HG02981 (cell line): ENCODE data around the gene C1orf232.

Experiments
- ATAC-seq: cut with Tn5 transposase; IDR thresholded peaks from one replicate; pipeline ENCODE4 v1.9.1; 2021; ENCODE audit warnings: mild to moderate bottlenecking, moderate library complexity; ENCODE audit not compliant: unreplicated experiment

Gene C1orf232

DNA sequence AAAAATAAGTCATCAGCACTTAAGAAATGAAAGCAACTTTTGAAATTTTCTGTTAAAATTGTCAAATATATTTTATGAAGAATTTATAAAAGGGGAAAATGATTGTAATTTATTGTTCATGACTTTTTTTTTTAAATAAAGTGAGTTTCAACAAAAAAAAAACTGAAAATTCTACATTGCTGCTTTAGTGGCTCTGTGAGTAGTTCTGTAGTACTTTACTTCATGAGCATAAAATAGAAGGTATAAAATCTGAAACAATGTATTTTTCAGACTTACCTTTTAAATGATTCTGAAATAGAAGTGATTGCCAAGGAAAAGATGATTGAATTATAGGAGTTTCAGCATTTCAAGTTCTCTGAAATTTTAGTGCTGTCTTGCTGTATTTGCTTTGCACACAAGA, 43.4 kb downstream of the C1orf232 start:
- no peak for ATAC-seq

DNA sequence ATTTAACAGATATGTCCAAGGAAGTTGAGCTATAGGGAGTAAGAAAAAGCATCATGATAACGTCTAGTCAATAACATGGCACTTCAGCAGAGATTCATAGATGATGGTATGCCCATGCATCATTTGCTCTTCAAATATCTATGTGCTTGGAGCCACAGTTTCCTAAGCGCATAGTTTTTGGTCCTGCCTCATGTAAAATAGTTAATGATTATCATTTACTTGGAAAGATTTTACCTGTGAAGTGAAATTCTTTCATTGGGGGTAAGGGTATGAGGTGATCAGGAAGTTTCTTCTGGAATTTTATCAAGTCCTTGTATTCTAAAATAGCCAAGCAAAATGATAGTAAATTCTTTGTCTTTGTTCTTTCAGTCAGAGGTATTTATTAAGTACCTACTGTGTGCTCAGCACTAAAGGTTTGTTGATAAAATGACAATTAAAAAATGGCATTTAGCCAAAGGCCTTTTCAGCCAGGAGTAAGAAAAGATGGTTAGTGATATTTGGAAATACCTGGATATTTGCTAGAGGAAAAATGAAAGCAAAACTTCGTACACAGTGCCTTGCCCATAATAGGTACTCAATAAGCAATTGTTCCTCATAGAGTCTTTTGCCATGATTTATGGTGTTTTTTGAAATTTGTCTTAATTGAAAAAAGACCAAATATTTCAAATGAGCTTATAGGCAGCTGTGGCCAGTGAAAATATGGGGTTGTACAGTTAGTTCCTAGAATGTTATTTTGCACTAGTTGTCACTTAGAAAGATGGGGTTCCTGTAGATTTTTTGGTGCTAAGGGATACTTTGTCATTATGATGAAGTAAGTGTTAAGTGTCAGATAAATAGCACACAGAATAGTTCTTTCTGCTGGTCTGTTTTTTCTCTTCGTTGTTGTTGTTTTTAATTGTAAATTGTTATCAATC, 44.1 kb downstream of the C1orf232 start:
- no peak for ATAC-seq

DNA sequence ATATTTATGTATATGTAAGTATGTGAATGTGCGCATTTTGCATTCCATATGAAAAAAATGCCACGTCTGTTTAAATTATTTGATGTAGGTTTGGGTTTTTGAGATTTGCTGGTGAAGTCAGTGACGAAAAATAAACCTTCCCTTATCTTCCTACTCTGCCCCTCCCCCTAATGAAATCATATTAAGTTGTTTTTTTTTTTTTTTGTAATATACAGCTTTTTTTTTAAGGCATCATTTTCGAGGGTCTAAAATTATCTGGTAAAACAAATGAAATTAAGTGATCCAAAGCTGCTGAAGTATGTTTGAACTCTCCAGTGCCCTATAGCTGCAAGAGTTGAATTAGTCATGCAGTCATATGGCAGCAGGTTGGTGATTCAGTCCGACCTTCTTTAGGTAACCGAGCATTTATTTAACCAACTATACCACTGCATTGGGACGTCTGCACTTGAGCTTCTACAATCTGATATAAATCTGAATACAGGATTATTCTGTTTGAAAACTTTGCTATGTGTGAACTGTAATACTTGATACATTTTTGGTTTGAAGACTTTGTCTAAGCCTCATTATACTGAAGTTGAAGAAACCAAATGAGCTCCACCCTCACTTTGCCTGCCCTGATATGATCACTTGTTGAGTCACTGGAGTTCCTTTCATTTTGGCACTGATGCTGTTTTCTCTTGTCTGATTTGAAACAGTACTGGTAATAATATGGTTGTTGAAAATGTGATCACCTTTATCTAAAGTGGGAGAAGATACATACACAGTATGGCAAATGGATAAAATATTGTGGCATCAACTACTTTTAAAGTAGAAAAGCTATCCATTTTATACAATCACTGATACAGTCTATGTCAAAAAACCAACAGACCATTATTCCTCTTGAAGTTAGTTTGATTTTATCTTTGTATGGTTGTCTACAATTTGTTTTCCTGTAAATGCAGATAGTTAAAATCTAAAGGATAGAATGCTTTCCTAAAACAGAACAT, 45.5 kb downstream of the C1orf232 start:
- ATAC-seq = no peak

DNA sequence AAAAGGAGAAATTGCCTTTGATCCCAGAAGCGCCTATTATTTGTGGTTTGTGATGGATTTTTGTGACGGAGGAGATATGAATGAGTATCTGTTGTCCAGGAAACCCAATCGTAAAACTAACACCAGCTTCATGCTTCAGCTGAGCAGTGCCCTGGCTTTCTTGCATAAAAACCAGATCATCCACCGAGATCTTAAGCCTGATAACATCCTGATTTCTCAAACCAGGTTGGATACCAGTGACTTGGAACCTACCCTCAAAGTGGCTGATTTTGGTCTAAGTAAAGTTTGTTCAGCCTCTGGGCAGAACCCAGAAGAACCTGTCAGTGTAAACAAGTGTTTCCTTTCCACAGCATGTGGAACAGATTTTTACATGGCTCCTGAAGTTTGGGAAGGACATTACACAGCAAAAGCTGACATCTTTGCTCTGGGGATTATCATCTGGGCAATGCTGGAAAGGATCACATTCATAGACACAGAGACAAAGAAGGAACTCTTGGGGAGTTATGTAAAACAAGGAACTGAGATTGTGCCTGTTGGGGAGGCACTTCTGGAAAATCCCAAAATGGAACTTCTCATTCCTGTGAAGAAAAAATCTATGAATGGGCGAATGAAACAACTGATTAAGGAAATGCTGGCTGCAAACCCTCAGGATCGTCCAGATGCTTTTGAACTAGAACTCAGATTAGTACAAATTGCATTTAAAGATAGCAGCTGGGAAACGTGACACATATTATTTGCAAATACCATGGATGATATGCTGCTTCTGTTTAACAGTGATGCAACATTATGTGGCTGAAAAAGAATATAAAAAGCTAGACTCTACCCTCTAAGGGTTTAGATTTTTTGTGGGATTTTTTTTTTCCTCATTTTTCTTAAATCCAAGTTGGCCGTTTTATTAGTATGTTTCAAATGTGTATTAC, 46.6 kb downstream of the C1orf232 start:
- no peak for ATAC-seq

DNA sequence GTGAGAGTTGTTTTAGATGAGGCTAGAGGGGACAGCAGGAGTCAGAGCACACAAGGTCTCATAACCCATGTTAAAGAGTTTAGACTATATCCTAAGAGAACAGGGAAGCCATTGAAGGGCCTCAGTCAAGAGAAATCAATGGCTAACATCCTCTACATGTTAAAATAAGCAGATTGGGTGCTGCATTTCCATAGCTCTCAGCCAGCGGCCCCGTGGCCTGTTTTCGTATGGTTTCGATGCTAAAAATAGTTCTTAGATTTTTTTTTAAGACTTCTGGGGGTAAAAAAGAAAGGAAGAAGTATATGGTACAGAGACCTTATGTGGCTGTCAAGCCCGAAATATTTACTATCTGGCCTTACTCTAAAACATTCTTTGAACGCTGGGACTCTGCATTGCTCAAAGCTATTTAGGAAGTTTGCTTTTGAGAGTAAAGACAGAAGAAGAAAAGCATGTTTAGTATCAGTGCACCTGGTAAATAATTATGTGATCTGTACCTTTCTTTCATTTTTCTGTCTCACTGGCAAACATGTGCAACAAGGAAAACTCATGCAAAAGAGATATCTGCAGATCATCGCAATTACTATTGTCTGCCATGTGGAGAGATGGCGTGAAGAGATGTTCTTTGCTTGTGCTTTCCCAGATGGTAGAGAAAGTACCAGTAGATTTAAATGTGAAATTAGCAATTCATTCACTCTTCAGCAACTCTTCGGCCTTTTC, 48.7 kb downstream of the C1orf232 start:
- no peak for ATAC-seq

DNA sequence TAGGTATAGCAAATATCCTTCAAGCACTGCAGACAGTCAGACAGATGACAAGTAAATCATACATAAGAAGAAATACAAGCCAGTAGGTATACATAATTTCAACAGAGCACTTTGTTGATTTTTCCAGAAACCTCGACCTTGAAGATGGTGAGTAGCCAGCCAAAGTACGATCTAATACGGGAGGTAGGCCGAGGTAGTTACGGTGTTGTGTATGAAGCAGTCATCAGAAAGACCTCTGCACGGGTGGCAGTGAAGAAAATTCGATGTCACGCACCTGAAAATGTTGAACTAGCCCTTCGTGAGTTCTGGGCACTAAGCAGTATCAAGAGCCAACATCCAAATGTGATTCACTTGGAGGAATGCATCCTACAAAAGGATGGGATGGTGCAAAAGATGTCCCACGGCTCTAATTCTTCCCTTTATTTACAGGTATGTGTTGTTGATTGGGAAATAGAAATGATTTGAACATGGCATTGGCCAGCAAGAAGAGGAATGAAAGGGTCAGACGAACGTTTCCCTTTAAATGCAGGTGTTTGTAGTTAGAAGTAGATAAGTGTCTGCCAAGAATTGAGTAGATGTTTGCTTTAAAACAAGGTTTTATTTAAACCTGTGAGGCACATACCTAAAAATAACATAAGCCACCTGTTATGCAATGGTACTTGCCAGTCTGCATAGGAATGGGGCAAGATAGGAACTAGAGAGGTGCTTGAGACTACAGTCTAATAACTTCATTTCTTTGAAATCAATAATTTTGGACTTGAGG, 54.4 kb downstream of the C1orf232 start:
- no peak for ATAC-seq
